HG03575 (cell line): ENCODE results near the gene LRRC36.

Source experiments
- ATAC-seq: cut with Tn5 transposase; IDR thresholded peaks from one replicate; pipeline ENCODE4 v1.9.1; 2021; ENCODE audit not compliant: unreplicated experiment, insufficient number of reproducible peaks, low FRiP score; ENCODE audit errors: extremely low read depth

The LRRC36 gene

DNA sequence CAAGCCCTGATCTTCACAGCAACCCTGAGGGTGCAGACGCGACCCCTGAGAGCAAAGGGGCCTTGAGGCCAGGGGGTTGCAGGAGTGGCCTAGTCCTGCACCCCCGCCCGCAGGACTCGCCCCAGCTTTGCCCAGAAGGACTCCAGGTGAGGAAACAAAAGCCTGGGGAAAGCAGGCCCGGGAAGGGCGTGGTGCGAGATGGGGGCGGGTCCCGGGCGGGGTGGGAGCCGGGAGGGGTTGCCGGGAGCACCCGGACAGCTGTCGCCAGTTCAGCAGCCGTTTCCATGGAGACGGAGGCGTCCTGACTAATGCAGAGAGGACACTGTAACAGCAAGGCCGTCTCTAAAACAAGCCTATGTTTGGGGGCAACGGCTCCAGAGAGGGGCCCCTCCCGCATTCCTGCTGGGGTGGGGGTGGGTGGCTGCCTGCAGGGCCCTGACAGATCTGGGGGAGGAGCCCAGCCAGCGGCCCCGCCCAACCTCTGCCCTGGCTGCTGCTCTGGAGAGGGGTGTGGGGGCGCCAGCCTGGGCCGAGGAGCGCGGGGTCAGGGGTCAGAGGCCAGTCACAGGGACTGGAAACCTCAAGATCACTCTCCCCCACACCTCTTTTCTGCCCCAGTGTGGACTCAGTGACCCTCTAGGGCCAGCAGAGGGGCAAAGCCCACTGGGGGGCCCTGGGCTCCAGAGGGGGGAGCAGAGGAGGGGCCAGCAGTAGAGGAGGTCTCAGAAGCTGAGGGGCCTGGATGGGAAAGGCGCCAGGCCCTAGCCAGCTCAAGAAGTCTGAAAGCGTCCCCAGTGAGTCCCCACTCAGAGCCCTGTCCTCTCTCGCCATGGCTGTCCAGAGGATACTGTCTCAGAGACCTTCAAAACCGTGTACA lies 69.8 kb downstream of the LRRC36 start:
- no peak for ATAC-seq

- no peak for ATAC-seq
Observed at GRCh38 chr16:67397036-67397801, 70.6 kb downstream of the LRRC36 start.

GRCh38 chr16:67397812-67398545 lies 71.4 kb downstream of the LRRC36 start:
- no peak for ATAC-seq

- ATAC-seq: no peak
Observed at GRCh38 chr16:67398546-67399217, 72.1 kb downstream of the LRRC36 start.

DNA sequence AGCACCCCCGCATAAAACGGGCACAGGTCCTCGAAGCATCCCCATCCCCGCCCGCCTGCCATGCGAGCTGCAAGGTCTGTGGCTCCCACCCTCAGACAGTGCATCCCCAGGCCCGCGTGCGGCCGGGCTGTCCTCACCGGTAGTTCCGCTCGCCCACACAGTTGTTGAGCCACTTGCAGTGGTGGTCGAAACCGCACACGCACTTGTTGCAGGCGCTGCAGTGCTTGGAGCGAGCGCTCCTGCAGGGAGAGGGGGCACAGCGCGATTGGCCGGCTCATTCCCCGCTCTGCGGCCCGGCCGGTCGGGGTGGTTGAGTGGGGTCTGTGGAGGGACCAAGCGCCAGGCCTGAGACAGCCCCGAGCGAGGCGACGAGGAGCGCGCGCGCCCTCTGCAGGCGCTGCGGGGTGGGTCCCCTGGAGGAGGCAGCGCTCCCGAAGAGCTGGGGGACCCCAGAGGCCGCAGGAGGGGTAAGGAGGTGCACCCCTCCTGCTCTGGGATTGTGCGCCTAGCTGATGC lies 72.7 kb downstream of the LRRC36 start:
- ATAC-seq: no peak

DNA sequence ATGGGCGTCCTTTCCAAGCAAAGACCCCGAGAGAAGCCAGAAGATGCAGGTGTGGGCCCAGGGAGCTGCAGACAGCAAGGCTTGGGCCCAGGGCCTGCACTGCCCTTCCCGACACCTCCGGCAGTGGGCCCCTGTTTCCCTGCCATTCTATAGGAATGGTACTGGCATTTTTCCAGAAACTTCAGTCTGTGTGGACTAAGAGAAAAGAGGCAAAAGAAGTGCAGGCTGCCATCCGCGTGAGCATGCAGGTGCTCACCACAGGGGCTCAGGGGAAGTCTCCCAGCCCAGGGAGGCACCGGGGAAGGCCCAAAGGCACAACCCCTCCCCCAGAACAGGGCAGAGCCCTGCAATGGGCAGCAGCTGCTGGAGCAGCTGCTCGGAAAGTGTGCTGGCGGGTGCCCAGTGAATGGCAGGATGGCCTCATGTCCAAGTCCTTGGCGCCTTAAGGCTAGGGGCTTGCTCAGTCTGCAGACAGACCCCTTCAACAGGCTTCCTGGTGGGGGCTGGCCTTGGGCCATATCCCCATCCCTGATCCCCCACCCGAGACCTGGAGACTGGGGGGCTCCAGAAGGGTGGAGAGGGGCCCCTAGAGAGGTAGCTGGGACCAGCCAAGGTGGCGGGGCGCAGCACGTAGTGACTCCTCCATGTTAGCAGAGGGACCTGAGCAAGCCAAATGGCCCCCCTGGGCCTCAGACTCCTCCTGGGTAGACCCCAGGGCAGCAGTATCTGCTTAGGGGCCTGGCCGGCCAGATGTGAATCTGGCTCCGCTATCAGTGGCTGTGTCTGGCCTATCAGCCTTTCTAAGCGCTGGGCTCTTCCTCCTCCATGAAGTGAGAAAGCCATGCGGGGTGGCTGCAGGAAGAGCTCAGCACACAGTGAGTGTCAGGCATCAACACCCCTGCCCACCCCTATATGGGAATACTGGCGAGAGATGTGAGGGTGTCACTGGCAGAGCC lies 73.4 kb downstream of the LRRC36 start:
- ATAC-seq: no peak

- ATAC-seq: no peak
Observed at GRCh38 chr16:67400901-67401300, 74.3 kb downstream of the LRRC36 start.

GRCh38 chr16:67403976-67404555 lies 77.5 kb downstream of the LRRC36 start:
- no peak for ATAC-seq

DNA sequence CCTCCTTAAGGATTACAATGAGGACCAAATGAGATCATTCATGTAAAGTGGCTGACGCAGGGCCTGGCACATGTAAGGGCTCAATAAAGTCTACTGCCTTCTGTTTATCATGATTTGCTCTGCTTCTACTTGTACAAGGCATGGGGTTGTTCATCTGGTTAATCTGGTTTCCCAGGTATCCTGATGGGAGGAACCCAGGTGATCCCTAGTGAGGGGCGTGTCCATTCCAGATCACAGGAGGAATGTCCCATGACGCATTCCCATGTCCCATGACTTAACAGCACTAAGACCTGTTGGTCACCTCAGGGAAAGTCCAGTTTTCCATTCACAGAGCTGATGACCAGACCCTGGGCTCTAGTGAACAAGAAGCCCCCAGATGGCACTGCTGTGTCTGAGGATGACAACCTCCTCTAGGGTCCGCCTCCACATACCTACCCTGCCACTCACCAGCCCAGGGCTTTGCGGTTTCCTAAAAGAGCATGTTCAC lies 78.2 kb downstream of the LRRC36 start:
- no peak for ATAC-seq

DNA sequence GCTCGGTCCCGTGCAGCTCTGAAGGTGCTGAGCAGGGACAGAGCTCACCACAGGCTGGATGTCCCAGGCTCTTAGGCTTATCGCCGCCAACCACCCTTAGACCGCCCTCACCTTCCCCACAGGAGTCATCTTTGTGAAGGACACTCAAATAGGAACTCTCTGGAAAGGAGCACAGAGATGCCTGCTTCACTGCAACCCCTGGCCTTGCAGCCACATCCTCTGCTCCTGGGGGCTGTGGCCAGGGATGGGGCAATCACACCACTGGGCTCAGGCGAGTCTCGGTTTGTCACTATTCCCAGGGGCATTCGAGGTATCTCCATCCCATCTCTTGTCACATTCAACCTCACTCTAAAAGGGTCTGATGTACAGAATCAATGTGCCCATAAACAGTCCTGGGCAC lies 78.7 kb downstream of the LRRC36 start:
- ATAC-seq: no peak

- no peak for ATAC-seq
Observed at GRCh38 chr16:67406111-67406971, 79.7 kb downstream of the LRRC36 start.

- no peak for ATAC-seq
Observed at GRCh38 chr16:67407176-67407787, 80.7 kb downstream of the LRRC36 start.

- no peak for ATAC-seq
Observed at GRCh38 chr16:67407788-67408452, 81.3 kb downstream of the LRRC36 start.

DNA sequence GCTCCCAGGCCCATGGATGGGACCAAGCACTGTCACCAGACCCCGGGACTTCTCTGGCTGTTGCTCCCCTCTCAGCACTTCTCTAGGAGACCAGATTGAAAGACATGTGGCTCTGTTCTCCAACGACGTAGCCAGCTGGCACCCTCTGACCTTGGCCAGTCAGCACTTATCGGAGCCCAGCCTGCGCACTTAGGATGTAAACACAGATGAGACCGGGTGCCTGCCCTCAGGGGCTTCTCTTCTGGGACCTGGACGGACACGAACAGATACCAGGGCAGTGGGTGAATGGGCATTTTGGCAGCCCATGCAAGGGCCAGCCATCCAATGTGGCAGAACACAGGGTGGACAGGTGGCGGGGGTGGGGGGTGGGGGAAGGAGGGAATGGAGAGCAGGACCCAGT lies 83.0 kb downstream of the LRRC36 start:
- ATAC-seq: no peak

DNA sequence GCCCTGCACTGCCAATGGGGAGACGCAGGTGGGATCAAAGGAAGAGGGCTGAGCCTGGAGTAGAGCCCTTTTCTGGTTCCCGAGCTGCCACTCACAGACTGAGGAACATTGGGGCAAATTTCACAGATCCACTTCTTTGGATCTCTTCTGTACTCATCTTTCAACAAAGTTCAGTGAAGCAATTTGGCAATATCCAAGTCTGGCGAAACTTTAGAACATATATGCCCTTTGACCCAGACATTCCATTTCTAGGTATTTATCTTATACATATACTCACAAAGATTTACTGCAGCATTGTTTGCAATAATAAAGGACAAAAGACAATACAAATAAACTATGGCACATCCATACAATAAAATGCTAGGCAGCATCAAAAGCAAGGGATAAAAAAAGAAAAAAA lies 84.7 kb downstream of the LRRC36 start:
- no peak for ATAC-seq

GRCh38 chr16:67412294-67412693 lies 85.7 kb downstream of the LRRC36 start:
- no peak for ATAC-seq
